NT2/D1 (cell line): ENCODE data around the gene USH1C.

ENCODE experiments used
- SUZ12 ChIP-seq: IDR thresholded peaks from 2 replicates; pipeline ENCODE4 v1.6.1; 2011; ENCODE audit not compliant: insufficient read length, insufficient read depth; ENCODE audit errors: extremely low read depth
- YY1 ChIP-seq: IDR thresholded peaks from 2 replicates; pipeline ENCODE4 v1.6.1; 2011; ENCODE audit not compliant: insufficient read length, insufficient read depth
- ZNF274 ChIP-seq: IDR thresholded peaks from 2 replicates; pipeline ENCODE4 v1.6.1; 2011; ENCODE audit warnings: mild to moderate bottlenecking, low read depth, low read length

GRCh38 chr11:17459236-17459896 lies 84.8 kb downstream of the USH1C start:
- TF ChIP-seq ZNF274 = no peak
- TF ChIP-seq SUZ12 = no peak
- no peak for TF ChIP-seq YY1
